ENCODE results near the gene SORCS3. TPM values are rescaled to one million over a fixed set of nuclear protein-coding genes. Genes with fewer than 3 reads are reported as not detected.

The SORCS3 gene
- total and polyA plus RNA-seq, 10 of the 15 experiments (the other 5 are each of a cell fraction or from before 2014, with no cell fraction given): 0.01 to 0.04 (median 0.02) TPM; not detected in 7

DNA sequence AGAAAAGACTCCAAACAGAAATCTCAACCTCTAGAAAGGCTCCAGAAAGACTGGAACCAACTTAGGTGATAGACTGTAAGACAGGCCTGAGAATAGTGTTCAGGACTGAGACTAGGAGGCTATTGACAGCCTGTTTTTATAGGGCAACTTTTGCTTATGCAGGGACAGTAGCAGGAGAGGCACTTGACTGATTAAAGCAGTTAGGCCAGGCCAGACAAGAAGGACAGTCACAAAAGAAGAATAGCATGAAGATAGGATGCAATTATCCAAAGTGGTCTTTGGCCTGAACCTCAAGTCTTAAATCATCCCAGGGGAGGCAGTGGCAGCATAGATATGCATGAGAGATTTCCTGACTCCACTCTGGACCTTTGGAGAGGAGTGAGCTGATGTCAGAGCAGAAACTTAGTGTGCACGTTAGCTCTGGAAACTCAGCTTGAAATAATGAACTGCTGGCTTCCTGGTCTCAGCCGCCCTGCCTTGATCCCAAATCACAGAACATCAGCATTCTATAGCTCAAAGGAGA, 290.6 kb downstream of the SORCS3 start (continued):
- TF ChIP-seq HCFC1 (IDR thresholded peaks at IDR 0.05; ENCODE audit: low read length): no peak

GRCh38 chr10:104935656-104936055, 294.6 kb downstream of the SORCS3 start:
- Histone ChIP-seq H2AFZ (ENCODE audit: control insufficient read depth, low read depth, low read length) (no peak overlapping the region), H3K4me3 (no peak overlapping the region), H3K27ac (ENCODE audit: control insufficient read depth, insufficient read depth) (no peak overlapping the region), H3K4me2 (ENCODE audit: control insufficient read depth, insufficient read depth) (no peak overlapping the region), H4K20me1 (ENCODE audit: control insufficient read depth, insufficient read depth) (no peaks in the 10 kb centered on the region), H3K4me1 (ENCODE audit: control insufficient read depth, insufficient read depth, low read length) (no peaks in the 10 kb centered on the region), H3K36me3 (ENCODE audit: control insufficient read depth in 2 of 2, insufficient read depth in 2 of 2, low read length in 1 of 2) (no peaks in the 10 kb centered on the region), H3K9me3 (replicated peaks; ENCODE audit: control insufficient read depth, insufficient read depth, low read length) (no peaks in the 10 kb centered on the region), H3K9ac (ENCODE audit: control insufficient read depth, insufficient read depth, low read length) (no peak overlapping the region), H3K79me2 (ENCODE audit: control insufficient read depth, insufficient read depth, low read length) (no peaks in the 10 kb centered on the region), H3K27me3 (replicated peaks in 1 of 2; ENCODE audit: control insufficient read depth in 2 of 2, insufficient read depth in 2 of 2, low read length in 1 of 2) (no peaks in the 10 kb centered on the region)
- DNase-seq (ENCODE audit: low read depth, low spot score): no peak
- WGBS (ENCODE audit: insufficient coverage, insufficient replicate concordance, low lambda C conversion rate, missing lambda C conversion rate): 0% methylated on average over 2 of the region's 2 CpGs
- CTCF ChIA-PET: no interaction called here
- ATAC-seq: no peak
- FAIRE-seq: no peak
- RAD21 ChIA-PET (ENCODE audit: unreplicated experiment): no interaction called here
- POLR2A ChIA-PET: interaction anchor here (0.5 to 0.6 kb wide), 2 partner anchors 78 to 442 kb away, joined by 3 to 4 read pairs; no protein-coding TSS in a partner anchor
- in situ Hi-C loops (cut with MboI): no loop called here
- intact Hi-C loops (cut with micrococcal nuclease; ENCODE audit: unreplicated experiment): no loop called here
- SMC1A ChIA-PET (ENCODE audit: uncharacterized antibody, unreplicated experiment): no interaction called here
- no TSS peak for BruUV-seq (replicated peaks)
- TF ChIP-seq MXI1 (IDR thresholded peaks at IDR 0.05; ENCODE audit: low read depth, low read length) (no peak), ZSCAN29 (IDR thresholded peaks at IDR 0.05) (no peak), ATF2 (IDR thresholded peaks at IDR 0.05; ENCODE audit: low read length) (no peak), RCOR1 (conservative IDR thresholded peaks at IDR 0.05; ENCODE audit: low read depth, low read length) (no peak), IKZF2 (IDR thresholded peaks at IDR 0.05) (no peak), USF2 (IDR thresholded peaks at IDR 0.05; ENCODE audit: borderline replicate concordance, low read depth, low read length) (no peak), GABPA (IDR thresholded peaks at IDR 0.05; ENCODE audit: low read depth) (no peak), MAX (IDR thresholded peaks at IDR 0.05; ENCODE audit: low read depth, low read length) (no peak), SP1 (IDR thresholded peaks at IDR 0.05; ENCODE audit: low read depth, low read length) (no peak), MLLT1 (IDR thresholded peaks at IDR 0.05) (no peak), DPF2 (IDR thresholded peaks at IDR 0.05) (no peak), REST (IDR thresholded peaks at IDR 0.05; ENCODE audit: low read depth, low read length) (no peak)
- TF ChIP-seq, protein P1, sequence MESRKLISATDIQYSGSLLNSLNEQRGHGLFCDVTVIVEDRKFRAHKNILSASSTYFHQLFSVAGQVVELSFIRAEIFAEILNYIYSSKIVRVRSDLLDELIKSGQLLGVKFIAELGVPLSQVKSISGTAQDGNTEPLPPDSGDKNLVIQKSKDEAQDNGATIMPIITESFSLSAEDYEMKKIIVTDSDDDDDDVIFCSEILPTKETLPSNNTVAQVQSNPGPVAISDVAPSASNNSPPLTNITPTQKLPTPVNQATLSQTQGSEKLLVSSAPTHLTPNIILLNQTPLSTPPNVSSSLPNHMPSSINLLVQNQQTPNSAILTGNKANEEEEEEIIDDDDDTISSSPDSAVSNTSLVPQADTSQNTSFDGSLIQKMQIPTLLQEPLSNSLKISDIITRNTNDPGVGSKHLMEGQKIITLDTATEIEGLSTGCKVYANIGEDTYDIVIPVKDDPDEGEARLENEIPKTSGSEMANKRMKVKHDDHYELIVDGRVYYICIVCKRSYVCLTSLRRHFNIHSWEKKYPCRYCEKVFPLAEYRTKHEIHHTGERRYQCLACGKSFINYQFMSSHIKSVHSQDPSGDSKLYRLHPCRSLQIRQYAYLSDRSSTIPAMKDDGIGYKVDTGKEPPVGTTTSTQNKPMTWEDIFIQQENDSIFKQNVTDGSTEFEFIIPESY (IDR thresholded peaks at IDR 0.05): no peak

All from GM12878 (cell line).